ENCODE measurements around the gene RBBP8NL. TPM values are rescaled to one million over a fixed set of nuclear protein-coding genes. Genes with fewer than 3 reads are reported as not detected.

RBBP8NL gene
- total and polyA plus RNA-seq, 4 donors = under 0.01 to 0.14 TPM; not detected in 2

- Histone ChIP-seq H3K36me3 (ENCODE audit: control insufficient read depth in 4 of 4, insufficient read depth in 3 of 4, low read depth in 1 of 4, low read length in 3 of 4) (no peaks in the 10 kb centered on the region), H3K4me1 (ENCODE audit: control insufficient read depth in 4 of 4, insufficient read depth in 4 of 4, low read length in 3 of 4) (peaks cover 0 to 3% (median 0%) of the 10 kb centered on the region in 4 donors), H3K27me3 (ENCODE audit: control insufficient read depth in 4 of 4, insufficient read depth in 4 of 4, low read length in 3 of 4) (no peaks in the 10 kb centered on the region), H3K27ac (ENCODE audit: low read depth in 1 of 2, low read length in 2 of 2) (no peak overlapping the region), H3K9ac (ENCODE audit: low read depth in 1 of 2, low read length in 2 of 2) (no peak overlapping the region), H3K4me3 (ENCODE audit: low read depth in 1 of 3, low read length in 3 of 3) (no peak overlapping the region), H3K9me3 (ENCODE audit: control insufficient read depth in 4 of 4, low read length in 3 of 4) (no peaks in the 10 kb centered on the region)
- DNase-seq (ENCODE audit: low spot score) = no peak
- WGBS = 80% methylated on average over 24 of the region's 24 CpGs
- no peak for TF ChIP-seq ATF3 (IDR thresholded peaks at IDR 0.05)
These were observed 11.8 kb downstream of the RBBP8NL start for GRCh38 chr20:62415354-62416111.

- Histone ChIP-seq H3K4me1 (ENCODE audit: control insufficient read depth in 4 of 4, insufficient read depth in 4 of 4, low read length in 3 of 4) (peaks cover 0 to 13% (median 2%) of the 10 kb centered on the region in 4 donors), H3K27me3 (ENCODE audit: control insufficient read depth in 4 of 4, insufficient read depth in 4 of 4, low read length in 3 of 4) (no peaks in the 10 kb centered on the region), H3K27ac (ENCODE audit: low read depth in 1 of 2, low read length in 2 of 2) (no peak overlapping the region), H3K9ac (ENCODE audit: low read depth in 1 of 2, low read length in 2 of 2) (no peak overlapping the region), H3K4me3 (ENCODE audit: low read depth in 1 of 3, low read length in 3 of 3) (no peak overlapping the region), H3K36me3 (ENCODE audit: control insufficient read depth in 4 of 4, insufficient read depth in 3 of 4, low read depth in 1 of 4, low read length in 3 of 4) (no peaks in the 10 kb centered on the region), H3K9me3 (ENCODE audit: control insufficient read depth in 4 of 4, low read length in 3 of 4) (no peaks in the 10 kb centered on the region)
- DNase-seq (ENCODE audit: low spot score) = no peak
- 83% methylated on average over 22 of the region's 22 CpGs for WGBS
- no peak for TF ChIP-seq HNF4A (conservative IDR thresholded peaks at IDR 0.05)
- no peak for TF ChIP-seq YY1 (IDR thresholded peaks at IDR 0.05)
- no peak for TF ChIP-seq MAX (IDR thresholded peaks at IDR 0.05)
- no peak for TF ChIP-seq FOXA2 (IDR thresholded peaks at IDR 0.05)
- no peak for TF ChIP-seq RXRA (IDR thresholded peaks at IDR 0.05)
These were observed 13.3 kb downstream of the RBBP8NL start for GRCh38 chr20:62413896-62414481.

GRCh38 chr20:62413025-62413570 is 14.2 kb downstream of the RBBP8NL start:
- Histone ChIP-seq H3K4me1 (ENCODE audit: control insufficient read depth in 4 of 4, insufficient read depth in 4 of 4, low read length in 3 of 4) (peaks cover 0 to 13% (median 2%) of the 10 kb centered on the region in 4 donors), H3K36me3 (ENCODE audit: control insufficient read depth in 4 of 4, insufficient read depth in 3 of 4, low read depth in 1 of 4, low read length in 3 of 4) (no peaks in the 10 kb centered on the region), H3K9me3 (ENCODE audit: control insufficient read depth in 4 of 4, low read length in 3 of 4) (no peaks in the 10 kb centered on the region), H3K27ac (ENCODE audit: low read depth in 1 of 2, low read length in 2 of 2) (no peak overlapping the region), H3K27me3 (ENCODE audit: control insufficient read depth in 4 of 4, insufficient read depth in 4 of 4, low read length in 3 of 4) (no peaks in the 10 kb centered on the region), H3K9ac (ENCODE audit: low read depth in 1 of 2, low read length in 2 of 2) (no peak overlapping the region), H3K4me3 (ENCODE audit: low read depth in 1 of 3, low read length in 3 of 3) (no peak overlapping the region)
- TF ChIP-seq GABPA (IDR thresholded peaks at IDR 0.05 in 1 of 2, conservative IDR thresholded peaks at IDR 0.05 in 1 of 2) = no peak
- TF ChIP-seq RXRA (IDR thresholded peaks at IDR 0.05) = no peak
- TF ChIP-seq CTCF (IDR thresholded peaks at IDR 0.05; ENCODE audit: low read depth, low read length, missing input control) = no peak
- TF ChIP-seq JUND (IDR thresholded peaks at IDR 0.05) = no peak
- TF ChIP-seq ZBTB33 (IDR thresholded peaks at IDR 0.05) = no peak
- TF ChIP-seq TAF1 (conservative IDR thresholded peaks at IDR 0.05) = no peak
- WGBS = 80% methylated on average over 11 of the region's 11 CpGs
- DNase-seq (ENCODE audit: low spot score) = no peak
